GM18861 (cell line): Measurements from ENCODE around the gene SSUH2.
"Not testable (repeated sequence)": the region's sequence is repeated elsewhere in the genome, so short reads cannot be mapped to it uniquely, and the experiment has no call there.

Experiments
- ATAC-seq: cut with Tn5 transposase; IDR thresholded peaks from one replicate; pipeline ENCODE4 v1.9.1; 2021; ENCODE audit not compliant: unreplicated experiment

SSUH2 gene, protein sequence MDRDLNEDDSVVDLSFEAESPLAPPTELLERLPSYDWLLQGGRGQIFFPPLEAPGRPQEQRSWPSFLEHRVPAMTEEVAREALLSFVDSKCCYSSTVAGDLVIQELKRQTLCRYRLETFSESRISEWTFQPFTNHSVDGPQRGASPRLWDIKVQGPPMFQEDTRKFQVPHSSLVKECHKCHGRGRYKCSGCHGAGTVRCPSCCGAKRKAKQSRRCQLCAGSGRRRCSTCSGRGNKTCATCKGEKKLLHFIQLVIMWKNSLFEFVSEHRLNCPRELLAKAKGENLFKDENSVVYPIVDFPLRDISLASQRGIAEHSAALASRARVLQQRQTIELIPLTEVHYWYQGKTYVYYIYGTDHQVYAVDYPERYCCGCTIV

DNA sequence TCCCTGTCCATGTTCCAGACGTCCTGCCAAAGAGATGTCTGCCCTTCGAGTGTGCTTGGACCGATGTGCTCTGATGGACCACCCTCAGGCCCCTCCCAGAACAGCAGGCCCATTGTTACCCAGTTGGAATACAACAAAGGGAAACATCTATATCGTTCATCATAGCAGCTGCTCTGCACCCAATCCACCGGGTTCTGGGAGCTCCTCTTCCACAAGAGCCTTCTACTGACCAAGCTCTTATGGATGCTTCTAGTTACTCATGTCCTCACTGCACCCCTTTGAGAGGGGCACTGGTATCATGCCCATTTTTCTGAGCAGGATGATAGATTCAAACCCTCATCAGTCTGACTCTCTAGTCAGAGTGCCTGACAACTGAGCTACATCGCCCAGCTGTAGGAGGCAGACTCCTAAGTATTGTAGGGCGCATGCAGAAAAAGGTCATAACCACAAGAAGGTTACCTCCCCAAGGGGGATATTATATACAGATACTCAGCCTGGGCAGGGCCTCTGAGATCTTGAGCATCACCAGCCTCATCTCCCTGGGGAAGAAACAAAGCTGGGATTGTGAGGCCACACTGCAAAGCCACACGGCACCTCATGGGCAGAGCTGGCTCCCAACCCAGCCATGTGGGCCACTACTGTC lies at the start of gene SSUH2:
Gene SSUH2, minus strand, starts transcription at position 51 of the 643 bp plus-strand sequence. Its CDS starts 40 bp downstream, at position 11.
- ATAC-seq, result no peak

DNA sequence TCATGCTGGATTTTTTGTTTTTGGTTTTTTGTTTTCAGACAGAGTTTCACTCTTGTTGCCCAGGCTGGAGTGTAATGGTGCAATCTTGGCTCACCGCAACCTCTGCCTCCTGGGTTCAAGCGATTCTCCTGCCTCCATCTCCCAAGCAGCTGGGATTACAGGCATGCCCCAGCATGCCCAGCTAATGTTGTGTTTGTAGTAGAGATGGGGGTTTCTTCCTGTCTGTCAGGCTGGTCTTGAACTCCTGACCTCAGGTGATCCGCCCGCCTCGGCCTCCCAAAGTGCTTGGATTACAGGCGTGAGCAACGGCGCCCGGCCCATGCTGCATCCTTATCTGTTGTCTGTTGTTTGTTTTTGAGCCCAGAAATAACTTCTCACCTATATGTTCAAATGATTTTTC lies 46.7 kb upstream of the SSUH2 start:
- not testable (repeated sequence) for ATAC-seq

DNA sequence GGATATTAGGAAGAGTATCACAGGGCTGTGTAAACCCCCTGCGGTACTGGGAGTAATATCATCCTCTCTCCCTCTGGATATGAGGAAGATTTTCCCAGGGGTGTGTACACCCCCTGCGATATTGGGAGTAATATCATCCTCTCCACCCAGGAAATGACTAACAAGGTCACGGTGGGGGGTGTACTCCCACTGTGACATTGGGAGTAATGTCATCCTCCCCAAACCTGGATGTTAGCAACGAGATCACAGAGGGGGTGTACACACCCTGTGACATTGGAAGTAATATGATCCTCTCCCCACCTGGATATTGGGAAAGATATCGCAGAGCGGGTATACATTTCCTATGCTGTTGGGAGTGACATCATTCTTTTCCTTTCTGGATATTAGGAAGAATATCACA lies 40.4 kb upstream of the SSUH2 start:
- not testable (repeated sequence) for ATAC-seq

DNA sequence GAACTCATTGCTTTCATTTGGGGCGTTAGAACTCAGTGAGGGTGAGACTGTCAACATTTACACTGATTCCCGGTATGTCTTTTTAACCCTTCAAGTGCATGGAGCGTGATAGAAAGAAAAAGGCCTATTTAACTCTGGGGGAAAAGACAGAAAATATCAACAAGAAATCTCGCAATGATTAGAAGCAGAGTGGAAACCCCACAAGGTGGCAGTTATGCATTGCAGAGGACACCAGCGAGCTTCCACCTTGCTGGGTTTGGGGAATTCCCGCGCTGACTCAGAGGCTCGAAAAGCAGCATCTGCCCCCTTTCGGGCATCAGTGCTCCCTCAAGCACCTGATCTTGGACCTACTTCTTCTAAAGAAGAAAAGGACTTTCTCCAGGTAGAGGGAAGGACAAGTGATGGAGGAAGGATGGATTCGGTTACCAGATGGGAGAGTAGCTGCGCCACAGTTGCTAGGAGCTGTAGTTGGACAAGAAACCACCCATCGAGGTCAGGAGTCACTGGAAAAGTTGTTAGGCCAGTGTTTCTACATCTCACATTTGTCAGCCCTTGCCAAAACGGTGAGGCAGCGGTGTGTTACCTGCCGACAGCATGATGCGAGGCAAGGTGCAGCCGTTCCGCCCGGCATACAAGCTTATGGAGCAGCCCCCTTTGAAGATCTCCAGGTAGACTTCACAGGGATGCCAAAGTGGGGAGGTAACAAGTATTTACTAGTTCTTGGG lies 38.4 kb upstream of the SSUH2 start:
- ATAC-seq, result not testable (repeated sequence)

DNA sequence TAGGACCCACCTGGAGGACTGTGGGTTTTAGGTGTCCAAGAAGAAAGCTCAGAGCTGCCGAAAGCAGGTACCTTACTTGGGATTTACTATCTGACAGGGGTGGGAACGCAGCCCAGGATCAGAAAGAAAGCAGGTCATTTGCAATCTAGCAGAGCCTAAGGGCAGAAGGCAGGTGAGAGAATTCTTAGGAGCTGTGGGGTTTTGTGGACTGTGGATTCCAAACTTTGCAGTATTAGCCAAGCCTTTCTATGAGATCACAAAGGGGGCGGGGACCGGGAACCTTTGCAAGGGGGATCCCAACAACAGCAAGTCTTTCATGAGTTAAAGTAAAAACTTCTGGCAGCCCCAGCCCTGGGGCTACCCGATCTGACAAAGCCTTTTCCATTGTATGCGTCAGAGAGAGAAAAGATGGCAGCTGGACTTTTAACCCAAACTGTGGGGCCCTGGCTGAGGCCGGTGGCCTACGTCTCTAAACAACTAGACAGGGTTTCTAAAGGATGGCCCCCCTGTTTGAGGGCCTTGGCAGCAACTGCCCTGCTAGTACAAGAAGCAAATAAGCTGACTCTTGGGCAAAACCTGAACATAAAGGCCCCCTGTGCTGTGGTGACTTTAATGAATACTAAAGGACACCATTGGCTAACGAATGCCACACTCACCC lies 37.4 kb upstream of the SSUH2 start:
- not testable (repeated sequence) for ATAC-seq

DNA sequence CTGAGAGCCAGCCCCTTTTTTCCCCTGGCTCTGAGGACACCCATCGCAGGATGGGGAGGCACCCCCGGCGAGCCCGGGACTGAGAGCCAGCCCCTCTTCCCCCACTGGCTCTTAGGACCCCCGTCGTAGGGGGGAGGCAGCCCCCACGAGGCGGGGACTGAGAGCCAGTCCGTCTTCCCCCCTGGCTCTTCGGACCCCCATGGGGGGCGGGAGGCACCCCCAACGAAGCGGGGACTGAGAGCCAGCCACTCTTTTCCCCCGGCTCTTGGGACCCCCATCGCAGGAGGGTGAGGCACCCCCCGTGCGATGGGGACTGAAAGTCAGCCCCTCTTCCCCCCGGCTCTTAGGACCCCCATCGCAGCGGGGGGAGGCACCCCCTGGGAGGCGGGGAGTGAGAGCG lies 36.8 kb upstream of the SSUH2 start:
- no peak for ATAC-seq

DNA sequence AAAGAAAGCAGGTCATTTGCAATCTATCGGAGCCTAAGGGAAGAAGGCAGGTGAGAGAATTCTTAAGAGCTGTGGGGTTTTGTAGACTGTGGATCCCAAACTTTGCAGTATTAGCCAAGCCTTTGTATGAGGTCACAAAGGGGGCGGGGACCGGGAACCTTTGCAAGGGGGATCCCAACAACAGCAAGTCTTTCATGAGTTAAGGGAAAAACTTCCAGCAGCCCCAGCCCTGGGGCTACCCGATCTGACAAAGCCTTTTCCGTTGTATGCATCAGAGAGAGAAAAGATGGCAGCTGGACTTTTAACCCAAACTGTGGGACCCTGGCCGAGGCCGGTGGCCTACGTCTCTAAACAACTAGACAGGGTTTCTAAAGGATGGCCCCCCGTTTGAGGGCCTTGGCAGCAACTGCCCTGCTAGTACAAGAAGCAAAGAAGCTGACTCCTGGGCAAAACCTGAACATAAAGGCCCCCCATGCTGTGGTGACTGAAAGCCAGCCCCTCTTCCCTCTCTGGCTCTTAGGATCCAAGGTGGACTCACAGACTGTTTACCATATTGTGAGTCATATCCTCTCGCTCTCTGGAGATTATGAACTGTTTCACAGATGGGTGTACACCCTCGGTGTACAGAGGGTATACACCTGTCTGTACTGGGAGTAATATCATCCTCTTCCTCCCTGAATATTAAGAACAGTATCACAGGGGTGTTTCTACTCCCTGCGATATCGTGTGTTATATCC lies 35.4 kb upstream of the SSUH2 start:
- not testable (repeated sequence) for ATAC-seq

DNA sequence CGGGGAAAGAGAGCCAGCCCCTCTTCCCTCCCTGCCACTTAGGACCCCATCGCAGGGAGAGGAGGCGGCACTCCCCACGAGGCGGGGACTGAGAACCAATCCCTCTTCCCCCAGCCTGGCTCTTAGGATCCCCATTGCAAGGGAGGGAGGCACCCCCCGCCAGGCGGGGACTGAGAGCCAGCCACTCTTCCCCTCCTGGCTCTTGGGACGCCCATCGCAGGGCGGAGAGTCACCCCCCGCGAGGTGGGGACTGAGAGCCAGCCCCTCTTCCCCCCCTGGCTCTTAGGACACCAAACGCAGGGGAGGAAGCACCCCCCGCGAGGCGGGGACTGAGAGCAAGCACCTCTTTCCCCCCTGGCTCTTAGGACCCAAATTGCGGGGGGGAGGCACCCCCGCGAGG lies 34.2 kb upstream of the SSUH2 start:
- ATAC-seq, result no peak

DNA sequence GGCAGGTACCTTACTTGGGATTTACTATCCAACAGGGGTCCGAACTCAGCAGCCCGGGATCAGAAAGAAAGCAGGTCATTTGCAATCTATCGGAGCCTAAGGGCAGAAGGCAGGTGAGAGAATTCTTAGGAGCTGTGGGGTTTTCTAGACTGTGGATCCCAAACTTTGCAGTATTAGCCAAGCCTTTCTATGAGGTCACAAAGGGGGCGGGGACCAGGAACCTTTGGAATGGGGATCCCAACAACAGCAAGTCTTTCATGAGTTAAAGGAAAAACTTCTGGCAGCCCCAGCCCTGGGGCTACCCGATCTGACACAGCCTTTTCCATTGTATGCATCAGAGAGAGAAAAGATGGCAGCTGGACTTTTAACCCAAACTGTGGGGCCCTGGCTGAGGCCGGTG lies 32.7 kb upstream of the SSUH2 start:
- ATAC-seq, result not testable (repeated sequence)

DNA sequence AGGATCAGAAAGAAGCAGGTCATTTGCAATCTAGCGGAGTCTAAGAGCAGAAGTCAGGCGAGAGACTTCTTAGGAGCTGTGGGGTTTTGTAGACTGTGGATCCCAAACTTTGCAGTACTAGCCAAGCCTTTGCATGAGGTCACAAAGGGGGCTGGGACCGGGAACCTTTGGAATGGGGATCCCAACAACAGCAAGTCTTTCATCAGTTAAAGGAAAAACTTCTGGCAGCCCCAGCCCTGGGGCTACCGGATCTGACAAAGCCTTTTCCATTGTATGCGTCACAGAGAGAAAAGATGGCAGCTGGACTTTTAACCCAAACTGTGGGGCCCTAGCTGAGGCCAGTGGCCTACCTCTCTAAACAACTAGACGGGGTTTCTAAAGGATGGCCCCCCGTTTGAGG lies 31.0 kb upstream of the SSUH2 start:
- ATAC-seq, result not testable (repeated sequence)

DNA sequence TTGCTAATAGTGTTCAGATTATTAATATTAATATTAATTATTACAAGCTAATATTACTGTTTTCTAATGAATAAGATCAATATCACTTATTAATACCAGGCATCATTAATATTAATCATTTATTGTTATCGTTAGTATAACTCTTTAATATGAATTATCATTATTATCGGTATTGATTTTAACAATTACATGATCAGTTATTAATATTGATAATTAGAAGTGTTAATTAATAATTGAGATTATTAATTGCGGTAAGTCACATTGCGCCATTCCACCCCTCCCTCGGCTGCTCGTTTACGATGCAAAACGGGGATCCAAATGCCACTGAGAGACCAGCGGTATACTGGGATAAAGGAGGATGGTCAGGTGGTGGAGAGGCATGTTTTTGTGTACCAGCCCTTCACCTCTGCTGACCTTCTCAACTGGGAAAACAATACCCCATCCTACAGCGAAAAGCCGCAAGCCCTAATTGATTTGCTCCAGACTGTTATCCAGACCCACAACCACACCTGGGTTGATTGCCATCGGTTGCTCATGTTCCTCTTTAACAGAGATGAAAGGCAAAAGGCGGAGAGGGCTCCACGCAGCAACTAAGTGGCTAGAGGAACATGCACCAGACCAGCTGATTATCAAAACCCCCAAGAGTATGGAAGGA lies 28.6 kb upstream of the SSUH2 start:
- no peak for ATAC-seq

DNA sequence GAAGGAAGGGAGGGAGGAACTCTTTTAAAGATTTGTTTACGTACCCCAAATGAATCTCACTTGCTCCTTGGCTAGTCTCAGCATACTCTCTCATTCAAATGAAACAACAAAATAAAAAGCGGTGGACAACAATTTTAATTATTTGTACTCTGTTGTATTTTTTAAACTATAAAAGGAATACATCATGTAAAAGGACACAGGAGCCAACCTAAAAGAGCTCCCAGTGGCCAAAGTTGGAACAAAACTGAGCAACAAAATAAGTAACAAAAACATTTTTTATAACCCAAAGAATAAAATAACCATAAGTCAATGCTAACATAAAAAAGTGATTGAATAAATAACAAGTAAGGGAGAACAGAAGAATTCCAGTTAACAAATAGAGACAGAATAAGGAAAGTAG lies 24.4 kb upstream of the SSUH2 start:
- ATAC-seq, result no peak

DNA sequence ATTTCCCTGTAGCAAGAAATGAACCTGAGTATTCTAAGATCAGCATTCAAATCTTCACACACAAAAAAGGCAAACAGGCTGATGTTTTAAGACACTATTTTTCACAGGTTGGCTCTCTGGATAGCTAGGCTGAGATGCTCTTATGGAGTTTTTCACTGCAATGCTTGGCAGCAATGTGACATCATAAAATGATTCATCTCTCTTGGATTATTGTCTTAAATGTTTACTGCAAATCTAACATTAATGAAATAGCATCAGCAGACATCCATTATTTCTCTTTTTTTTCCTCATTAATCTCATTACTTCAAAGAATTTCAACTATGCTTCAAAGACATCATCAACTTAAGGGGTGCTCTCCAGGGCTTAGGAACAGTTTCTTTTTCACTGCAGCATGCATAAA lies 23.6 kb upstream of the SSUH2 start:
- ATAC-seq, result no peak

DNA sequence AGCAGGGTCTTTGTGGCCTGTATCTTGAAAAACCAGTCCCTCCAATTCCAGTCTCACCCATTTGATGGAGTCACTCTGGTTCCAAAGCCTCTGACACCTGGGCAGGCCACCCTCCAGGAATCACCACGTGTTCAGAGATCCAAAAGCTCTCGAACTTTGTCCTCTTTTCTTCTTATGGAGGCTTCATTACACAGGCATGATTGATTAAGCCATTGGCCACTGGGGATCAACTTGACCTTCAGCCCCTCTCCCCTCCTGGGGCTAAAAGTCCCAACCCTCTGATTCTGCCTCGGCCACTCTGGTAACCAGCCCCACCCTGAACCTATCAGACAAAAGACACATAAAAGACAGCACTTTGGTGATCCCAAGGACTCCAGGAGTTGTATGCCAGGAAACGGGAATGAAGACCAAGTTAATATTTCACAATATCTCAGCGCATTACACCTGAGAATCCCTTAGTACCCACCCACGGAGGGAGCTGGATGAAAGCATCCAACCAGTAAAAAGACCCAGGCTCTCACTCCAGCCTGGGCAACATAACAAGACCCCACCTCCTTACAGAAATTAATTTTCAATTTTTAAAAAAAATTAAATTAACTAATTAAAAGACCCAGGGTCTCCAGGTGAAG lies 23.0 kb upstream of the SSUH2 start:
- ATAC-seq, result no peak

DNA sequence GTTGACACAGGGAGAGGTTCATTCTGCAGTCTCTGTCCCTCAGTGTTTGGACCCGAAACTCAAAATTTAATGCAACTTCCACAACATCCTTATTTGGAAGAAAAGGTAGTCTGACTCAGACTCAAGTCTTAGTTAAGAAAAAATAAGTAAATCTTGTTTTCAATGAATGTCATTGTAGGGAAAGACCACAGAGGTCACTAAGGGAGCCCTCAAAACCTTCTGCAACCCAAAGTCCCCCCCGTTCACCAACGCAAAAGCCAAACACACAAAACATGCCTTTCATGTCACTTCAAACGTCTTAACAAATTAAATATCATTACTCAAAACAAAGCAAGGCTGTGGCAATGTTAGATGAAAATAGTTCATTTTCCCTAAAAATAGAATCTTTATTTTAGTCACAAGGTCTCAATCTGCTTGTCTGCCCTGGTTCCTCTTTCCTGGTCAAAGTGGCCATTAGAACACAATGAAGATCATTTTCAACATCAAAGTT lies 20.9 kb upstream of the SSUH2 start:
- ATAC-seq, result peak; percentile 62

DNA sequence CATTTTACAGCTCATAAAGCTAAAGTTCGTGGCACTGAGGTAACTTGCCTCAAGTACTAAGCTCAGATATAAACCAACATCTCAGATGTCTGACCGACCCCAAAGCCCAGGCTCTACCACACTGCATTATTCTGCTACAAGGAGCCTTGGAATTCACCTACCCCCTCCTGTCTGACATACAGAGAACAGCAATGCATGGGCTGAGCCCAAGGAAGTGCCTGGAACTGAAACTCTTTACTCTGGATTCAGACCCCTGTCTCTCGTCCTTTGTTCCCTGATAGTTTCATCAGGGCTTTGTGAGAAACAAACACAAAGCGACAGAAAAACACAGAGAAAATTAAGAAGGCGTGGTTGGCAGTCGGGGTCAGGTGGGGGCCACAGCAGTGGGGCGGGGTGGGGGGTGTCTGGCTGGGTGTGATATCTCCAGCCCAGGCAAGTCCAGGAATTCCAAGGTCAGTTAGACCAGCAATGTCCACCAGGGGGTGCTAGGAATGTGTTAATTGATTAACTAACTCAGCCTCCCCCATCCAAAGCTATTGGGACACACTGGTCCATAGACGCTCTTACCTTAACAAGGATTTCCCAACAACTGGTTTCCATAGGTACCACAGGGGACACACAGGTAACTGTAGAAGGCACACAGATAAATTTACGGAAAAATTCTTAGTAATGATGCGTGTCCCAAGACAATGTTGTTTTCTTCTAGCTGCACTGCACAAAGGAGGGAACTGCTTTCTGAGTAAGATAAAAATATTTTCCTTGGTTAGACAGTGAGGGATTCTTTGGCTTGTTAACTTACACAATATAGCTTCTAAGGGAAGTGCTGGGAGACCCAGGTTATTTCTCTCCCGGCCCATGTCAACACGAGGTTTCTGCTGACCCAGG lies 18.8 kb upstream of the SSUH2 start:
- ATAC-seq, result peak; percentile 34

DNA sequence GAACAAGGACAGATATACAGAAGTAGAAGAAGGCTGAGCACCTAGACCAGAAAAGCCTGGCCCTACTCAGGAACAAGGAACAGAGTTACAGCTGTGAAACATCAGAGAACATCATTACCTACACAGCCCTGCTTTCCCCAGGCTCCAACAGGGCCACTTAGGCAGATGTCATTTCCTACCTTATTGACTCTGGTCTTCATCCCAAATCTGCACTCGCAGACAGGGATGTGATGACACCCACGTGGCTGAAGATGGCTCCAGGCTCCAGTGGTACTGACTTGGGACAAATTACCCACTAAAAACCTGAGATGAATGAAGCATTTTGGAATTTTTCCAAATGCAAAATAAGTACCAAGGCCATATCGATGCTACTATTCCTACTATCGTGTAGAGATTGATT lies 18.0 kb upstream of the SSUH2 start:
- ATAC-seq, result no peak
